ENCODE measurements around the gene PUSL1. TPM values are rescaled to one million over a fixed set of nuclear protein-coding genes. Genes with fewer than 3 reads are reported as not detected.

The PUSL1 gene
- total RNA-seq, 2 donors from 2014 or later, result 21.7 to 23.8 TPM

GRCh38 chr1:1358433-1359271 lies 50.3 kb downstream of the PUSL1 start, which contains the start of gene MXRA8:
MXRA8 (minus strand) TSS chr1:1358555; CDS start chr1:1358504, 51 bp downstream.
- Histone ChIP-seq H3K4me3 (ENCODE audit: low read length) (peak within 1 kb of the TSS; percentile 81), H3K27me3 (ENCODE audit: control insufficient read depth, insufficient read depth, low read length, poor library complexity, severe bottlenecking) (no peaks in the 10 kb centered on the region), H3K9ac (ENCODE audit: extremely low read depth, low read length, poor library complexity, severe bottlenecking) (peak within 1 kb of the TSS; percentile 91), H3K36me3 (ENCODE audit: control insufficient read depth, insufficient read depth, low read length) (no peaks in the 10 kb centered on the region), H3K4me1 (ENCODE audit: control insufficient read depth, insufficient read depth, low read length) (peaks cover 3% of the 10 kb centered on the region), H3K9me3 (ENCODE audit: control insufficient read depth, low read length) (no peaks in the 10 kb centered on the region), H3K27ac (ENCODE audit: low read depth, low read length) (peak within 1 kb of the TSS; percentile 94)
- Mint-ChIP-seq H3K27me3 (ENCODE audit: insufficient read depth) (peaks cover 14% of the 10 kb centered on the region), H3K9me3 (no peaks in the 10 kb centered on the region), H3K4me1 (peaks cover 20% of the 10 kb centered on the region), H3K4me3 (peak within 1 kb of the TSS; percentile 54), H3K27ac (peak within 1 kb of the TSS; percentile 88), H3K36me3 (ENCODE audit: low read depth) (no peaks in the 10 kb centered on the region)
- no peak for TF ChIP-seq CTCF (conservative IDR thresholded peaks at IDR 0.05)
- WGBS, 2 experiments (ENCODE audit: insufficient coverage in 1 of 2, insufficient read length in 1 of 2), result 48 to 65% methylated on average over 4 to 29 of the region's 29 CpGs
- DNase-seq, result peak; percentile 79

GRCh38 chr1:1359308-1359663 lies 50.9 kb downstream of the PUSL1 start:
- H3K4me3 ChIP-seq (ENCODE audit: low read length), result peak overlapping the region; percentile 81
- no peaks in the 10 kb centered on the region for H3K27me3 ChIP-seq (ENCODE audit: control insufficient read depth, insufficient read depth, low read length, poor library complexity, severe bottlenecking)
- H3K4me1 ChIP-seq (ENCODE audit: control insufficient read depth, insufficient read depth, low read length), result peaks cover 3% of the 10 kb centered on the region
- no peak for TF ChIP-seq CTCF (conservative IDR thresholded peaks at IDR 0.05)
- H3K9me3 ChIP-seq (ENCODE audit: control insufficient read depth, low read length), result no peaks in the 10 kb centered on the region
- H3K9ac ChIP-seq (ENCODE audit: extremely low read depth, low read length, poor library complexity, severe bottlenecking), result no peak overlapping the region
- peaks cover 10% of the 10 kb centered on the region for H3K27me3 Mint-ChIP-seq (ENCODE audit: insufficient read depth)
- H3K27ac ChIP-seq (ENCODE audit: low read depth, low read length), result peak overlapping the region; percentile 94
- H3K9me3 Mint-ChIP-seq, result no peaks in the 10 kb centered on the region
- DNase-seq, result no peak
- no peaks in the 10 kb centered on the region for H3K36me3 ChIP-seq (ENCODE audit: control insufficient read depth, insufficient read depth, low read length)
- peaks cover 20% of the 10 kb centered on the region for H3K4me1 Mint-ChIP-seq
- no peak overlapping the region for H3K27ac Mint-ChIP-seq
- no peaks in the 10 kb centered on the region for H3K36me3 Mint-ChIP-seq (ENCODE audit: low read depth)
- WGBS, 2 experiments (ENCODE audit: insufficient coverage in 1 of 2, insufficient read length in 1 of 2), result 85 to 100% methylated on average over 2 to 6 of the region's 6 CpGs
- H3K4me3 Mint-ChIP-seq, result no peak overlapping the region

- Mint-ChIP-seq H3K36me3 (ENCODE audit: low read depth) (no peaks in the 10 kb centered on the region), H3K9me3 (no peaks in the 10 kb centered on the region), H3K4me1 (peaks cover 20% of the 10 kb centered on the region), H3K4me3 (no peak overlapping the region), H3K27ac (no peak overlapping the region), H3K27me3 (ENCODE audit: insufficient read depth) (peaks cover 9% of the 10 kb centered on the region)
- Histone ChIP-seq H3K9me3 (ENCODE audit: control insufficient read depth, low read length) (no peaks in the 10 kb centered on the region), H3K4me1 (ENCODE audit: control insufficient read depth, insufficient read depth, low read length) (peaks cover 3% of the 10 kb centered on the region), H3K27me3 (ENCODE audit: control insufficient read depth, insufficient read depth, low read length, poor library complexity, severe bottlenecking) (no peaks in the 10 kb centered on the region), H3K36me3 (ENCODE audit: control insufficient read depth, insufficient read depth, low read length) (no peaks in the 10 kb centered on the region), H3K9ac (ENCODE audit: extremely low read depth, low read length, poor library complexity, severe bottlenecking) (no peak overlapping the region), H3K27ac (ENCODE audit: low read depth, low read length) (peak overlapping the region; percentile 94), H3K4me3 (ENCODE audit: low read length) (no peak overlapping the region)
- no peak for DNase-seq
- WGBS, 2 experiments (ENCODE audit: insufficient coverage in 1 of 2, insufficient read length in 1 of 2), result 64 to 81% methylated on average over 16 to 28 of the region's 28 CpGs
- no peak for TF ChIP-seq CTCF (conservative IDR thresholded peaks at IDR 0.05)
Measured at GRCh38 chr1:1359664-1360468, 51.5 kb downstream of the PUSL1 start.
